ENCODE data around the gene KCNK15. TPM values are rescaled to one million over a fixed set of nuclear protein-coding genes. Genes with fewer than 3 reads are reported as not detected.

Gene KCNK15
- total RNA-seq, 1 donor from 2014 or later, result 14.2 TPM

DNA sequence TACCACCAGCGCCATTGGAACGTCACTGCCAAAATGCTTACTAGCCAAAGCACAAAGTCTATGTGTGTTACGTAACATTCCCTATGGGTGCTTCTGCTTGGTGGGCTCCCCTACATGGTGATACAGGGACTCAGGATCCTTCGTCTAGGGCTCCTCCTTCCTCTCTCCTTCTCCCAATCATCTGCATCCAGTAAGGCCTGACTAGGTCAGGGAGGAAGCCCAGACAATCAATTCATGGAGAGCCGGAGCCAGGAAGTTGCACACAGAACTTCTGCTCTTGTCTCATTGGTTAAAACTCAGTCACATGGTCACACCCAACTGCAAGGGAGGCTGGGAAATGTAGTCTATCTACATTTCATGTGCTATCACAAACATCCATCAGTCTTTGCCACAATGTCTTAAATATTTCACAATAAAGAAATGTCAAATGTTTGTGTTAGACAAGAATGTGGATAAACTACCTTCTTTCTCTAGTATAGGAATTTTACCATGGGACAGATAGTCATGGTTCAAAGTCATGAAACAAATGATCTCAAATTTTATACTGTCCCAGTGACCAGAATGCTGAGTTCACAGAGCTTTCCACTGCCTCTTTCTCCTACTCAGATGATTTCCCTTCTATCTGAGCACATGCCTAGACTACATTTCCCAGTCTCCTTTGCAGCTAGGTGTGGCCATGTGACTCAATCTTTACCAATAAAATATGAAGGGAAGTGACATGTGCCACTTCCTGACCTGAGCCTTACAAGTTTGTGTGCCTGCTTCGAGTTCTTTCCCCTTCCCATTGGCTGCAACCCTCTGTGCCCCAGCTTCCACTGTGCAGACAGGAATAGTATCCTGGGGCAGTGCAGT is 9.3 kb upstream of the KCNK15 start:
- DNase-seq (ENCODE audit: low spot score), result peak; percentile 85

DNA sequence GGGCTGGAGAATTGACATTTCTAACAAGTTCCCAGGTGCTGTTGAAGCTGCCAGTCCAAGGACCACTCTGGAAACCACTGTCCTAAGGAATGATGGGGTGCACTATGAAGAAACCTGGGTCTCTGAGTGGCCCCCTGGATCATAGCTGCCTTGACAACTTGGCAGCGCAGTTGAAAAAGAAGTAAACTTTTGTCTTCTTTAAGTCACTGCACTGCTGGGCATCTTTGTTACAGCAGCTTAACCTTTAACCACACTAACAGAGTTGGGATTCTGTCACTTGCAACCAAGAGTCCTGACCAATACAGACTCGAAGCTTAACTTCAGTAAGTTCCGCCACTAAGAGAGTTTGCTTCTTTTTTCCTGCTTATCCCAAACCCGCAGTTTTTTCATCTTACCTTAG is 8.5 kb upstream of the KCNK15 start:
- no peak for DNase-seq (ENCODE audit: low spot score)

GRCh38 chr20:44738813-44739477 is 6.7 kb upstream of the KCNK15 start:
- DNase-seq (ENCODE audit: low spot score), result peak; percentile 83

DNA sequence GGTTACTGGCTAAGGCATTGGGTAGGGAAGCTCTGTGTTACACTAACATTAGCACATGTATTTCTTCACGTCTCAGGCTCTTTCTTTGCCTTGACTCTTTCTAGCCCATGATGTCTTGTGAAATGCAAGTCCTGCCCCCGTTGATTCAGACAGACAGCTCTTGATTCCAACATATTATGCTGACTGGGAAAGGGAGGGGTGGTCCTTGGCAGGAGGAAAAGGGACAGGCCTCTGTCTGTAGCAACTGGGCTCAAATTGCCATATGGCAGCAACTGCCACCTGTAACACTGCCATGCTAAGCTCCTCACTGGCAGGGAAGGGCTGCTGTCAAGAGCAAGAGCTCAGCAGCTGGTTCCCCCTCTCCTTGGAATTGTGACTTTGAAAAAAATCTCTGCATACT is 5.7 kb upstream of the KCNK15 start:
- DNase-seq (ENCODE audit: low spot score), result no peak

DNA sequence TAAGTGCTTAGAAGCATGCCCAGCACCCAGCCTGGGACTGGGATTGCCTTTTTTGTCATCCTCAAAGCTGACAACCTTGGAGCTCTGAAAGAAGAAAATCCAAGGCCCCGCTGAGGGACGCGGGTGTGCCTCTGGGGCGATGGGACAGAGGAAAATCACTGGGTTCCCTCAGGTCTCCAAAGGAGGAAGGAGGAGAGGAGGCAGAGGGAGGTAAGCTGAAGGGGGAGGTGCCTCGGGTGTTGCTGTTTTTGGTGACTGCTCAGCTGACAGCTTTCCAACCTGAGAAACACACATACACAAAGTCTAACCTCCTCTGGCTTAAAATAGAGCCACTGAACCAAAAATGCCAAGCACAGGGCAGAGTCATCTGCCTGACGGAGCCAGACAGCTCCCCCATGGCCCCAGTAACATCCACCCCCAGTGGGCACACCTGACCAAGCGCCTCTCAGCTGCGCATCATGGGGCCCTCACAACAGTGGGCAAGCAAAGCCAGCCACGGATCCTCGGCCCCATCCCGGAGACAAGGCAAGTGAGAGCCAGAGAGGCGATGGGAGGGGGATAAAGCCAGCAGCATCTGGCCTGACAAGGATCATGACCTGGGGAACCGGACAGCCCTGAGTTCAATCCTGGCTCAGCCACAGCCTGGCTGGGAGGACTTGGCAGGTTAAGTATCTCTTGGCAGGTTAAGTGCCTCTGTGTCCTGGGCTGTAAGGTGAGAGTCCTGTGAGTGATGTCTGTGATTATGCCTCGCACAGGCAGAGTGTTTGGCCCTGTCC is 3.2 kb upstream of the KCNK15 start:
- no peak for DNase-seq (ENCODE audit: low spot score)

GRCh38 chr20:44743080-44743701 is 2.5 kb upstream of the KCNK15 start:
- no peak for DNase-seq (ENCODE audit: low spot score)

GRCh38 chr20:44743916-44744655 is 1.6 kb upstream of the KCNK15 start:
- DNase-seq (ENCODE audit: low spot score), result no peak

DNA sequence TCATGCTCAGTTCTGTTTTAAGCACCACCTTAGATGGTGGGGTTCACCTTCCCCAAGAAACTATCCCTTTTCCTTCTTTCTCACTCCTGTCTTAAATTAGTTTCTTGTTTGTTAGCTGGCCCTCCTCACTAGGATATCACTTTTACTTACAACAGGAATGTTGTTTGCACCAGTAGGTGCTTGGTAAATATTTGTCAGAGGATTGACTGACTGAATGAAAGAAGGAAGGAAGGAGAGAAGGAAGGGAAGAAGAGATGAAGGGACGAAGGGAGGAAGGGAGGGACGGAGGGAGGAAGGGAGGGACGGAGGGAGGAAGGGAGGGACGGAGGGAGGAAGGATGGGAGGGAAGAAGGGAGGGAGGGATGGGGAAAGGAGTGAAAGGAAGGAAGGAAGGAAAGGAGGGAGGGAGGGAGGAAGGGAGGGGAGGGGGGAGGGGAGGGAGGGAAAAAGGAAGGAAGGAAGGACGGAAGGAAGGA is 505 bp upstream of the KCNK15 start:
- DNase-seq (ENCODE audit: low spot score), result no peak

DNA sequence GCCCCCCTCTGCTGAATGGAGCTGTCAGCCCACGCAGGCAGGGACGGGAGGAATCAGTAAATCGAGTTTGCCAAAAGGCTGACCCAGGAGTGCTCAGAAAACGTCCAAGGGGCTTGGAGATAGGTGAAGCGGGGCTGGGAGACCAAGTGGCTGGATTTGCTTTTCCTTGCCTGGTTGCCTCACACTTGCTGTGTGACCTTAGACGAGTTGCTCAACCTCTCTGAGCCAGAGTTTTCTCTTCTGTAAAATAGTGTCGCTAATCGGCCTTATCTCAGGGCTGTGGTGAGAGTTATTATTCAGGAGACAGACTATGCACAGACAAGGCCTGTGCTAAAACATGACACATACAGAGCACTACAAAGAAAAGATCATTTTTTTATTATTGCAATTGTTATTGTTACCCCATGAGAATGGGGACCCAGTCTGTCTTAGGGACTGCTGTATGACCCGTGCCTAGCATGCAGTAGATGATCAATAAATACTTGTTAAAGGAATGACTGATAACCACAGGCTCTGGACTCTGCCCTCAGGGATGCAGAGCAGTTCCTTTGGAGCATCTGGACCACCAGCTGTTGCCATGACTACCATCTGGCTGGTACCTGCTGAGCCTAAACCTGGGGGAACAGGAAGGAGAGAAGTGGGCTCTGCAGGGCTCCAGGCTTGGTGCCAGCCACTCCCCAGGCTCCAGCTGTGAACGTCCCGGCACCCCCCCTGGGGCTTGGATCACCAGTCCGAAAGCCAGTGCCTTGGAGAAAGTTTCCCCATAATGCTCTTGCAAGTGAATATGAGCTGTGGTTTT is 901 bp downstream of the KCNK15 start:
- DNase-seq (ENCODE audit: low spot score), result peak; percentile 54

GRCh38 chr20:44747166-44748004 is 1.7 kb downstream of the KCNK15 start:
- DNase-seq (ENCODE audit: low spot score), result peak; percentile 89

DNA sequence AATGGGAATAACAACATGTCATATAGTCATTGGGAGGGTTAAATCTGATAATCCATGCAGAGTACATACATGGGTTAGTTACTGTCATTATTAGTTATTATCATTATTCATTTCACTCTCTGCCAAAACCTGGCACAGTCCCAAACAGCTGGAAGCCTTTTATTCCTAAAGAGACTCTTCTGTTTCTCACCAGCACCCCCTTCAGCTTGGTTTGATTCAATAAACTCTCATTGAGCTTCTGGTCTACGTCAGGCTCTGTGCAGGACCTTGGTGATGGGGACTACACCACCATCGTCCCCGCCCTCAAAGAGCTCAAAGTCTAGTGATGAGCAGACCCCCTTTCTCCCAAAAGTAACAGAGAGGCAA is 2.3 kb downstream of the KCNK15 start:
- no peak for DNase-seq (ENCODE audit: low spot score)

DNA sequence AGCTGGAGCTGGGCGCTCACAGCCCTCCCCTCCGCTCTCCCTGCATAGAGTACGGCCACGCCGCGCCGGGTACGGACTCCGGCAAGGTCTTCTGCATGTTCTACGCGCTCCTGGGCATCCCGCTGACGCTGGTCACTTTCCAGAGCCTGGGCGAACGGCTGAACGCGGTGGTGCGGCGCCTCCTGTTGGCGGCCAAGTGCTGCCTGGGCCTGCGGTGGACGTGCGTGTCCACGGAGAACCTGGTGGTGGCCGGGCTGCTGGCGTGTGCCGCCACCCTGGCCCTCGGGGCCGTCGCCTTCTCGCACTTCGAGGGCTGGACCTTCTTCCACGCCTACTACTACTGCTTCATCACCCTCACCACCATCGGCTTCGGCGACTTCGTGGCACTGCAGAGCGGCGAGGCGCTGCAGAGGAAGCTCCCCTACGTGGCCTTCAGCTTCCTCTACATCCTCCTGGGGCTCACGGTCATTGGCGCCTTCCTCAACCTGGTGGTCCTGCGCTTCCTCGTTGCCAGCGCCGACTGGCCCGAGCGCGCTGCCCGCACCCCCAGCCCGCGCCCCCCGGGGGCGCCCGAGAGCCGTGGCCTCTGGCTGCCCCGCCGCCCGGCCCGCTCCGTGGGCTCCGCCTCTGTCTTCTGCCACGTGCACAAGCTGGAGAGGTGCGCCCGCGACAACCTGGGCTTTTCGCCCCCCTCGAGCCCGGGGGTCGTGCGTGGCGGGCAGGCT is 4.6 kb downstream of the KCNK15 start:
- no peak for DNase-seq (ENCODE audit: low spot score)

DNA sequence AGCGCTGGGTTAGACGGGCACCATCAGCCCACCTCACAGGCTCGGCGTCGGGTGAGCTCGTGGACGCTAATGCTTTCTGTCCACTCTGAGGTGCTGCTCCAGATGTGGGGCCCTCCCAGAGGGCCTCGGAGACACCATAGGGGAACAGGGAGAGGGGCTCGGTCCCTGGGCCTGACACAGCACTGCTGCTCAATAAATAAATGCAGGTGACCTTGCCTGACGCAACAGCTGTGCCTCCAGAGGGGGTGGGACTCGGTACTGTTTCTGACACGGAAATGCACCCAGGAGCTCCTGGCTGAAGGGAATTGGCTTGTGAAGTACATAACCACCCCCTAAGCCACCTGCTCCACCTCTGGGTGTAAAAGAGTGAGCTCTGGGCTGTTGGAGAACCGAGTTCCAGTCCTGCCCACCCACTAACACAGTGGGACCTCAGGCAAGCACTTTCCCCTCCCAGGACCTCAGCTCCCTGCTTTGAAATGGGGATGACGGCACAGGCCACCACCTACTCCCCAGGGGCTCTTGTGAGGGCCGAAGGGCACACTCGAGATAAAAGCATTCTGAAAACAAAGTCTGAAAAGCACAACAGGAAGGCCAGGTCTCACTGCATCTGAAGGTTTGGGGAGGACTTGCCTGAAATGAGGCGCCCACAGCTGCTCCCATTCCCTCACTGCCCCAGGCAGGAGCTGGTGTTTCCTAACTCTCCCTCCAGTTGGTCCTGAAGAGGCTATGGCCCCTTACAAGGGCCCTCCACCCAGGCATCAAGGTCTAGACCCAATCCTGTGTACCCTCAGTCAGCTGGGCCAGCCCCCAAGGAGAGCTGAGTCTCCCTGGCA is 6.7 kb downstream of the KCNK15 start:
- no peak for DNase-seq (ENCODE audit: low spot score)

DNA sequence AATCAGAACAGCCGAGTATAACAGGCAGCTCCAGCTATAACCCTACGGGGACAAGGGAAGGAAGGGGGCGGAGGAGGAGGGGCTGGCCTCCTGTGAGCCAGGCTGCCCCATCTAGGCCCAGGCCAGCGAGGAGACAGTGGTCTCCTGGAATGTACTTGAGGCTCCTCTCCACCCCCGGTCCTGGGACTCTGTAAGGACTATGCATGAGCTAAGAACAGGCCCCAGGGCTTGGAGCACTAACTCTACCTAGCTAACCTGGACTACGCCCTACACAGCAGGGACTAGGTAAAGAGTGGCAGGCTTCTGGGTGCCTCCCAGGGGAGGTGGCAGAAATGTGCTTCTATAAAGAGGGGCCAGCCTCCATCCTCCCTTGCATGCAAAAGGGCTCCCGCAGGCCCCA is 8.9 kb downstream of the KCNK15 start:
- no peak for DNase-seq (ENCODE audit: low spot score)

- DNase-seq (ENCODE audit: low spot score), result no peak
Measured at GRCh38 chr20:44756011-44756688, 10.5 kb downstream of the KCNK15 start.

GRCh38 chr20:44756956-44757355 is 11.3 kb downstream of the KCNK15 start:
- no peak for DNase-seq (ENCODE audit: low spot score)

Data from mucosa of gallbladder (tissue), 1 donor.